Neural cell (in vitro differentiated cells): ENCODE results near the gene ZNF235. TPM values are rescaled to one million over a fixed set of nuclear protein-coding genes. Genes with fewer than 3 reads are reported as not detected.

ENCODE experiments used
- H2AFZ ChIP-seq: fragments of 200-600, 300-800 bp; sonication (generic), shearing (Covaris generic); 2 replicates; pipeline ENCODE4 v1.6.0; 2014; ENCODE audit warnings: low read depth, mild to moderate bottlenecking, antibody characterized with exemption, low read length, moderate library complexity
- H3F3A ChIP-seq: fragments of 200-600 bp; shearing (Covaris generic); 2 replicates; pipeline ENCODE4 v1.6.1; 2016; ENCODE audit warnings: mild to moderate bottlenecking, moderate library complexity, mixed read lengths, antibody characterized with exemption, low read length; ENCODE audit not compliant: insufficient read depth, poor library complexity, severe bottlenecking
- H3K27ac ChIP-seq: fragments of 200-600, 300-800 bp; sonication (generic), shearing (Covaris generic); 2 replicates; pipeline ENCODE4 v1.5.1; 2014; ENCODE audit warnings: mild to moderate bottlenecking, low read length, moderate library complexity
- H3K27me3 ChIP-seq: fragments of 300-800, 200-600 bp; sonication (generic), shearing (Covaris generic); 2 replicates; pipeline ENCODE4 v1.6.0; 2014; ENCODE audit warnings: mild to moderate bottlenecking, low read depth, low read length, moderate library complexity; ENCODE audit not compliant: insufficient read depth
- H3K36me3 ChIP-seq: fragments of 300-800, 200-600 bp; sonication (generic), shearing (Covaris generic); 2 replicates; pipeline ENCODE4 v1.5.1; 2014; ENCODE audit warnings: mild to moderate bottlenecking, antibody characterized with exemption, low read length, moderate library complexity; ENCODE audit not compliant: insufficient read depth
- H3K4me2 ChIP-seq: fragments of 300-800, 200-600 bp; sonication (generic), shearing (Covaris generic); 2 replicates; pipeline ENCODE4 v1.6.0; 2014; ENCODE audit warnings: mild to moderate bottlenecking, low read length
- H3K4me3 ChIP-seq: fragments of 300-800, 200-600 bp; sonication (generic), shearing (Covaris generic); 2 replicates; pipeline ENCODE4 v1.5.1; 2014; ENCODE audit warnings: mild to moderate bottlenecking, low read length, moderate library complexity
- H3K79me2 ChIP-seq: fragments of 200-600 bp; shearing (Covaris generic); replicated peaks from 2 replicates; pipeline ENCODE4 v1.6.0; 2014; ENCODE audit warnings: mild to moderate bottlenecking, low read length, moderate library complexity; ENCODE audit not compliant: insufficient read depth
- H3K9ac ChIP-seq: fragments of 300-800, 200-600 bp; sonication (generic), shearing (Covaris generic); 2 replicates; pipeline ENCODE4 v1.6.1; 2016; ENCODE audit warnings: mild to moderate bottlenecking, low read length, mixed read lengths
- H3K9me2 ChIP-seq: fragments of 200-600 bp; shearing (Covaris generic); 2 replicates; pipeline ENCODE4 v1.6.1; 2016; ENCODE audit warnings: mild to moderate bottlenecking, low read length, mixed read lengths; ENCODE audit not compliant: insufficient read depth
- H3K9me3 ChIP-seq: fragments of 200-600, 300-800 bp; sonication (generic), shearing (Covaris generic); 2 replicates; pipeline ENCODE4 v1.6.1; 2016; ENCODE audit warnings: mild to moderate bottlenecking, mixed run types, low read length, moderate library complexity, mixed read lengths
- H4K20me1 ChIP-seq: fragments of 200-600 bp; shearing (Covaris generic); 2 replicates; pipeline ENCODE4 v1.6.1; 2016; ENCODE audit warnings: mild to moderate bottlenecking, mixed run types; ENCODE audit not compliant: insufficient read depth
- CTCF ChIP-seq: fragments of 450-650 bp; IDR thresholded peaks from 2 replicates; pipeline ENCODE4 v1.5.1; 2014; ENCODE audit warnings: antibody characterized with exemption, mild to moderate bottlenecking, moderate library complexity; ENCODE audit not compliant: poor library complexity, severe bottlenecking
- EP300 ChIP-seq: fragments of 450-650 bp; conservative IDR thresholded peaks from 2 replicates; pipeline ENCODE4 v1.6.1; 2014; ENCODE audit warnings: antibody characterized with exemption, mild to moderate bottlenecking, moderate library complexity; ENCODE audit not compliant: poor library complexity, severe bottlenecking
- EZH2 ChIP-seq: fragments of 200-600, 300-800 bp; shearing (Covaris generic), sonication (generic); IDR thresholded peaks from 2 replicates; pipeline ENCODE4 v1.6.1; 2014; ENCODE audit warnings: antibody characterized with exemption, low read length, borderline replicate concordance, mild to moderate bottlenecking; ENCODE audit not compliant: insufficient read depth, poor library complexity, severe bottlenecking
- MXI1 ChIP-seq: fragments of 450-650 bp; conservative IDR thresholded peaks from 2 replicates; pipeline ENCODE4 v1.6.1; 2014; ENCODE audit warnings: antibody characterized with exemption, mild to moderate bottlenecking; ENCODE audit not compliant: poor library complexity, severe bottlenecking
- POLR2AphosphoS5 ChIP-seq: IDR thresholded peaks from 2 replicates; pipeline ENCODE4 v1.6.1; 2012
- RAD21 ChIP-seq: fragments of 450-650 bp; conservative IDR thresholded peaks from 2 replicates; pipeline ENCODE4 v1.6.1; 2014; ENCODE audit warnings: antibody characterized with exemption, mild to moderate bottlenecking, moderate library complexity
- REST ChIP-seq: IDR thresholded peaks from 2 replicates; pipeline ENCODE4 v1.6.1; 2012; ENCODE audit warnings: borderline replicate concordance
- SMC3 ChIP-seq: fragments of 450-650 bp; conservative IDR thresholded peaks from 2 replicates; pipeline ENCODE4 v1.6.1; 2014; ENCODE audit warnings: antibody characterized with exemption, mild to moderate bottlenecking, moderate library complexity; ENCODE audit not compliant: poor library complexity
- TAF1 ChIP-seq: IDR thresholded peaks from 2 replicates; pipeline ENCODE4 v1.6.1; 2012; ENCODE audit warnings: low read depth
- polyA plus RNA-seq: library from polyadenylated mRNA; depleted of rRNA; stranded (reverse); fragments of >200 nt; gene quantifications from 2 replicates; pipeline ENCODE4 v1.2.3, GENCODE V29; 2014

The ZNF235 gene
- polyA plus RNA-seq, 1 donor from 2014 or later = 12.6 TPM

- Histone ChIP-seq H3K4me2 (no peak overlapping the region), H3K27ac (no peak overlapping the region), H3K4me3 (no peak overlapping the region), H2AFZ (no peak overlapping the region), H4K20me1 (no peaks in the 10 kb centered on the region), H3K9ac (no peak overlapping the region), H3K9me2 (no peaks in the 10 kb centered on the region), H3K36me3 (peaks cover 7% of the 10 kb centered on the region), H3K9me3 (no peaks in the 10 kb centered on the region), H3K79me2 (peaks cover 12% of the 10 kb centered on the region), H3F3A (no peaks in the 10 kb centered on the region), H3K27me3 (no peaks in the 10 kb centered on the region)
- TF ChIP-seq TAF1 (no peak), EP300 (no peak), POLR2AphosphoS5 (no peak), REST (no peak), EZH2 (no peak), SMC3 (no peak), CTCF (no peak), RAD21 (no peak), MXI1 (no peak)
These were observed 1.5 kb upstream of the ZNF235 start for GRCh38 chr19:44306283-44306682.

GRCh38 chr19:44305457-44305856, 632 bp upstream of the ZNF235 start:
- Histone ChIP-seq H4K20me1 (no peaks in the 10 kb centered on the region), H3K27ac (no peak overlapping the region), H3K36me3 (peaks cover 7% of the 10 kb centered on the region), H2AFZ (peak overlapping the region; percentile 62), H3K4me3 (peak overlapping the region; percentile 86), H3K9ac (no peak overlapping the region), H3K9me2 (no peaks in the 10 kb centered on the region), H3F3A (no peaks in the 10 kb centered on the region), H3K27me3 (no peaks in the 10 kb centered on the region), H3K79me2 (peaks cover 12% of the 10 kb centered on the region), H3K4me2 (peak overlapping the region; percentile 49), H3K9me3 (no peaks in the 10 kb centered on the region)
- TF ChIP-seq EZH2 (no peak), RAD21 (no peak), SMC3 (no peak), REST (no peak), TAF1 (no peak), CTCF (no peak), MXI1 (no peak), POLR2AphosphoS5 (no peak), EP300 (no peak)
